Activated T-cell treated with anti-CD3 and anti-CD28 coated beads for 24 hours (primary cell): Measurements from ENCODE around the gene IBA57.
"Not testable (repeated sequence)": the region's sequence is repeated elsewhere in the genome, so short reads cannot be mapped to it uniquely, and the experiment has no call there.

Source experiments
- DNase-seq: peaks from one replicate; pipeline ENCODE4 v3.0.0-alpha.2; 2020; ENCODE audit warnings: low read depth

IBA57 gene

DNA sequence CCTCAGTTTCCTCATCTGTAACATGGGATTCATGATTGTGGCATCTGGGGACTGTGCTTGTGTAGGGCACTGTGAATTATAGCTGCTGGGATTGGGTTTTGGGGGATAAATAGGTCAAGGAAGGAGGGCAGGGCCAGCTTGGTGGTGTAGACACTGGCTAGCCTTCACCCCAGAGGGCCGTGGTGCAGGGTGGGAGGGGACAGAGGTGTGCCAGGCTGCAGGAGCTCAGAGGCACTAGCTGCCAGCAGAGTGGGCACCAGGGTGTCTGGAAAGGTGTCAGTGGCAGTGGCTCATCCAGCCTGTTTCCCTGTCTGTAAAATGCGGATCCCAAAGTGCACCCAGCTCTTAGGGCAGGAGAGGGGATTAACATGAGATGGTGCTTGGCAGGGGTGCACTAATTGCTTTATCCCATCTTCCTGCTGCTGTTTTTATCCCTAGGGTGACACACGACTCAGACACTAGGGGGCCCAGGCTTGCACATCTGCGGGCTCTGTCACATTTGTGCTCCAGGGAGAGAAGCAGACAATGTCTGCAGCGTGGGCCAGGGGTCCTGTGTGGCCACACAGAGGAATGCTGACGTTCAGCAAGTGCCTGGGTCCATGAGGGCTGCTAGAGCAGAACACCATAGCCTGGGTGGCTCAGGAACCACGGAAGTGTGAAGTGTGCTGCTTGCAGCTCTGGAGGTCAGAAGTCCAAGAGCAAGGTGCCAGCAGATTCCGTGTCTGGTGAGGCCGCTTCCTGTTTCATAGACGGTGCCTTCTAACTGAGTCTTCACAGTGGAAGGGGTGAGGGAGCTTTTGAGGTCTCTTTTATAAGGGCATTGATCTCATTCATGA, 61.6 kb downstream of the IBA57 start:
- DNase-seq: no peak

- DNase-seq: not testable (repeated sequence)
Observed at GRCh38 chr1:228228147-228228546, 62.5 kb downstream of the IBA57 start.

DNA sequence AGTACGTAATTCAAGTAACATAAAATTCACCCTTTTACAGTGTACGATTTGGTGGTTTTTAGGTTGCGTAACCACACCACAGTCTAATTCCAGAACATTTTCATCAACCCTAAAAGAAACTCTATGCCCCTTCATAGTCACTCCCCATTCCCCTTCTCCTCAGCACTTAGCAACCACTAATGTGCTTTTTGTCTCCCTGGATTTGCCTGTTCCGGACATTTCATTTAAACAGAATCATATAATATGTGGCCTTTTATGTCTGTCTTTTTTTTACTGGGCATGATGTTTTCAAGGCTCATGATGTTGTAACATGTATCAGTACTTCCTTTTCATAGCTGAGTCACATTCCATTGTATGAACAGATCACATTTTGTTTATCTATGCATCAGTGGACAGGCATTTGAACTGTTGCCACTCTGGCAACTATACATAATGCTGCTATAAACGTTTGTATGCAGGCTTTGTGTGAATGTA, 63.0 kb downstream of the IBA57 start:
- no peak for DNase-seq

DNA sequence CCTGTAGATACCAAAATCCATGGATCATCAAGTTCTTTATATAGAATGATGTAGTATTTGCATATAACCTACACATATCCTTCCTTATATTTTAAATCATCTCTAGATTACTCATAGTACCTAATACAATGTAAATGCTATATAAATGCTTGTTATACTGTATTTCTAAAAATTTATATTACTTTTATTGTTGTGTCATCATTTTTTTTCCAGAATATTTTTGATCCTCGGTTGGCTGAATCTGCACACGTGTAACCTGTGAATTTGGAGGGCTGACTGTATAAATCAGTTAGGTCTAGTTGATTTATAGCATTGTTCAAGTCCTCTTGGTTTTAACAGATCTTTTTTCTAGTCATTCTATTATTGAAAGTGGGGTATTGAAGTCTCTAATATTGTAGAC, 65.6 kb downstream of the IBA57 start:
- DNase-seq: no peak
